CD4-positive, alpha-beta T cell treated with Interleukin-12 subunit alpha and Interleukin-12 subunit beta, for 1 hour (primary cell): Measurements from ENCODE around the gene PPDPF.
A peak's percentile ranks its signal among the peaks of the same experiment; 100 is the strongest.

Experiments
- DNase-seq: peaks from one replicate; pipeline ENCODE4 v3.0.0-alpha.2; 2020

PPDPF gene

DNA sequence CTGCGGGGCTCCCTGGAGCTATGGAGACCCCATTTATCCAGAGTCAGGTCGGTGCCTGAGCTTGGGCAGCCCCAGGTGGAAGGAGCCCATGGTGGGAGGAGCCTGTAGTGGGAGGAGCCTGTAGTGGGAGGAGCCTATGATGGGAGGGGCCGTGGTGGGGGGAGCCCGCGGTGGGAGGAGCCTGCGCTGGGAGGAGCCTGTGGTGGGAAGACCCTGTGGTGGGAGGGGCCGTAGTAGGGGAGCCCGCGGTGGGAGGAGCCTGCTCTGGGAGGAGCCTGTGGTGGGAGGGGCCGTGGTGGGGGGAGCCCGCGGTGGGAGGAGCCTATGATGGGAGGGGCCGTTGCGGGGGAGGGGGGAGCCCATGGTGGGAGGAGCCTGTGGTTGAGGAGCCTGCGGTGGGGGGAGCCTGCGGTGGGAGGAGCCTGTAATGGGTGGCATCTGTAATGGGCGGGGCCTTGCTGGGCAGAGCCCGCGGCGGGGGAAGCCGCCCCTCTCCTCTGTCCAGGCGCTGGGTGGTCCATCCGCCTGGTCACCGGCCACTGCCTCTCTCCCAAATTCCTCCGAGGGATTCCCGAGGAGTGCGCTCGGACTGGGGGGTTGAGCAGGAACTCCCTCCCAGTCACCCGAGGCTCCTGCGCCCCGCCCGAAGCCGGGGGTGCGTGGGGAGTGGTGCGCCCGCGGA is 32.8 kb downstream of the PPDPF start:
- DNase-seq = peak; percentile 92

DNA sequence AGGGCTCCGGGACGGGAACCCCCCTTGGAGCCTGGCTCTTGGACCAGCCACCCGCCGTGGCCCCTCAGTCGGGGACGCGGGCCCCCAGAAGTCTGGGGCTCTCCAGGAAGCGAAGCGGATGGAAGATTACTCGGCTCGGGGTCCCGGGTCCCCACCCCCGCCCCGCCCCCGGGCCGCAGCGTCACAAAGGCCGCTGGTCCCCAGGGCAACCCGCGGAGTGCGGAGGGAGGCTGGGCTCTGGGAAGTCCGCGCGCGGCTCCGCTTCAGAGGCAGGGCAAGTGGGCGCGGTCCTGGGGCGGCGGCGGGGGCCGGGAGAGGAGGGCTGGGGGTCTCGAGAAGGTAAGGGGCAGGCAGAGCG is 33.3 kb downstream of the PPDPF start, which contains the start of gene FNDC11:
TSS of gene FNDC11 (plus strand) at position 227 of the 358 bp plus-strand sequence. CDS start 1,505 bp downstream, outside the sequence.
- DNase-seq = peak; percentile 66

DNA sequence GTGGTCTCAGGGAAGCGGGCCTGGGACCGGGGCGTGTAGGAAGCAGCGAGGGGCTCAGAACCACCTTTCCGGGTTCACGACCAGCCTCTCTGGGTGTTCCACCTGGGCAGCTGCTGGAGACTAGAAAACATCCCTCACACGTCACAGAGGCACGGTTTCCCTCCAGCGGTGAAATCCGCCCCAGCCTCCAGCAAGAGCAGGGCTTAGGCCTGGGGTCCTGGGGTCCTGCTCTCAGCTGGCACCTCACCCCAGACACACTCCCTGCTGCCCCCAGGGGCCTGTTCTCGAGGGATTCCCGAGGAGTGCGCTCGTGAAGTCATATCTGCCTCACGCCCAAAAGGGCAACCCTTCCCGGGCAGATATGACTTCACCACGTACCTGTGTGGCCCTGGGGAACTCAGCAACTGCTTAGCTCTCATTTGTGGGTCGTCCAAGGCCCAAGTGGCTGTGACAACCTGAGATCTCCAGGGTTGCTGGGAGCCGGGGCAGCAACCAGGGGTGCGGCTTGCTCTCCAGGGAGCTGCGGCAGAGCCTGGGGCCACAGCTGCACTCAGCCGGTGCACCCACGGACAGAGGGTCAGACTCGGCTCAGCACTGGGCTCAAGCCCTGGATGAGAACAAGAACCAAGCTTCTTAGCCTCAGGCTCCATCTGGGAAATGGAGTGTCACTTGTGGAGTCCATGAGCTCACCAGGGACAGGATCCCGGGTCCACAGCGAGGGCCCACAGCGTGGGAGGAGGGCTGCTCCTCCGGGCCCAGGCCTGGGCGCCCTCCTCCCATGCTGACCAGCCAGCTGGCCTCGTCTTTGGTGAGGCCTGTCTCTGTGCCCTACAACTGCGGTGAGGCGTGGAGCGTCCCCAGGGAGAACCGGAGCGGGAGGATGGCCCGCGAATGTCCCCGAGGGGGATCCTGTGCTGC is 34.1 kb downstream of the PPDPF start:
- DNase-seq = peak; percentile 19

DNA sequence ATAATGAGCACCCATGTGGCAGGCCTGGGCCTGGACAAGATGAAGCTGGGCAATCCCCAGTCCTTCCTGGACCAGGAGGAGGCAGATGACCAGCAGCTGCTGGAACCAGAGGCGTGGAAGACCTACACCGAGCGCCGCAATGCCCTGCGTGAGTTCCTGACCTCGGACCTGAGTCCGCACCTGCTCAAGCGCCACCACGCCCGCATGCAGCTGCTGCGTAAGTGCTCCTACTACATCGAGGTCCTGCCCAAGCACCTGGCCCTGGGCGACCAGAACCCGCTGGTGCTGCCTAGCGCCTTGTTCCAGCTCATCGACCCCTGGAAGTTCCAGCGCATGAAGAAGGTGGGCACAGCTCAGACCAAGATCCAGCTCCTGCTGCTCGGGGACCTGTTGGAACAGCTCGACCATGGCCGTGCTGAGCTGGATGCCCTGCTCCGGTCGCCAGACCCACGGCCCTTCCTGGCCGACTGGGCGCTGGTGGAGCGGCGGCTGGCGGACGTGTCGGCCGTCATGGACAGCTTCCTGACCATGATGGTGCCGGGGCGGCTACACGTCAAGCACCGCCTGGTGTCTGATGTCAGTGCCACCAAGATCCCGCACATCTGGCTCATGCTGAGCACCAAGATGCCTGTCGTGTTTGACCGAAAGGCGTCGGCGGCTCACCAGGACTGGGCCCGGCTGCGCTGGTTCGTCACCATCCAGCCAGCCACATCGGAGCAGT is 35.3 kb downstream of the PPDPF start:
- no peak for DNase-seq

DNA sequence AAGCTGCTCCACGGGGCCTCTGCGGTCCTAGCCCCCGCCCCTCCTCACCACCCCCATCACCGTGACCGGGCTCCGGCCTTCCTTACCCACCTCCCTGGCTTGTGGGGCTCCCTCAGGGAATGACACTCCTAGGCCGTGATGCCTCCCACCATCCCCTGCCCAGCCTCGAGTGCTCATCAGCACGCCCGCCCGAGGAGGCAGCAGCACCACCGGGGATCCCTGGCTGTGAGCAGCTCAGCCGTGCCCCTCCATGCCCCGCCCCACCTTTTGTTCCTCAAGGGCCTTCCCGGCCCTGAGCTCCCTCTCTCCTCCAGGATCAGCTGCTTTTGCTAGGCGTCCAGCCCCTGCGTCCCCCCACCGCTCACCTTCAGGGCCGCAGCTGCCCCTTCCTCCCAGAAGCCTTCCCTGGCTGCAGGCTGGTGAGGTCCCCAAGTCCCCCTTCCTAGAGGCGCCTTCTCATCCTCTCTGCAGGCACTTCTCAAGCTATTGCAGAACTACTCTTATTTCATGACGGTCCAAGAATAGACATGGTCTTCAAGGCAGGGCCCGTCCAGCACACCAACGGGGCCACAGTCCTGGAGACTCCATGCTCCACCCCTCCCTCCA is 36.4 kb downstream of the PPDPF start:
- no peak for DNase-seq

DNA sequence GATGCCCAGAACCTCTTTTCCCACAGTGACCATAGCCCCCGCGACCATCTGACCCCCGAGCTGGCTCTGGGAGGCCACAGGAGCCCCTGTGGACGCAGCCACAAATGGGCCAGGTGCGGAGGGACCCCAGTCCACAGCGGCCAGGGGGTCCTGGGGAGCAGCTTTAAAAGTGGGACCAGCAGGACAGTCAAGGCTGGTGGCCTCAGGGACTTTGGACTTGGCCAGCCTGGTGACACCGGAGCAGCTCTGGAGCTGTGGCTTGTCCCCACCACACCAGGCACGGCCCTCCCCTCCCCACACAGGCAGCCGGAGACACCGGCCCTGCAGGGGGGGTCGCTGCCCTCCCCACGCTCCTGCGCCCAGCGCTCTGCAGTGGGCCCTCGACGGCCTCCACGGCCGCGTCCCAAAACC is 36.9 kb downstream of the PPDPF start:
- DNase-seq = no peak

DNA sequence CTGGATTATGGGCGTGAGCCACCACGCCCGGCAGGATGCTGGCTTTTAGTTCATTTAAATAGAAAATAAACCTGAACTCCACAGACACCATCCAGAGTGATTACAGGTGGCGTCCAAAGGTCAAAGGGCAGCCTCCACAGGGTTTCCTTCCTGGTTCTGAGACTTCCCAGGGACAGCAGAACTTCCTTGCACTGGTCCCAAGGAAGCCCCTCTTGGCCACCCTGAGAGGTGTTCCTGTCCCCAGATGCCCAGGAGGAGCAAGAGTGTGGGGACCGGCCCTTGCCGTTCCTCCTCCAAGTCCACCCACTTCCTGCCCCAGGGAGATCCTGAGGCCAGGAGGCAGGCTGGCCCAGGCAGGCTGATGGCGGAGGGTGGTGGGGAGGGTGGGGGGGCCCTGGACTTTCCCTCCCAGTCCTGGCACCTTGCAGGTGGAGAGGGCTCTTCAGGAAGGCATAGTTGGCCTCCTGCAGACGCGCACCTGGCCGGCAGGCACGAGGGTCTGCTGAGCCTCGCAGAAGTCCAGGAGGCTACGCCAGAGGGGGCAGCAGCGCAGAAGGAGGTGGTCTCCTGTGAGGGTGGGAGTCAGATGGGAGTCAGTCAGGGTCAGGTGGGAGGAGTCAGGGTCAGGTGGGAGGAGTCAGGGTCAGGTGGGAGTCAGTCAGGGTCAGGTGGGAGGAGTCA is 38.4 kb downstream of the PPDPF start:
- no peak for DNase-seq

DNA sequence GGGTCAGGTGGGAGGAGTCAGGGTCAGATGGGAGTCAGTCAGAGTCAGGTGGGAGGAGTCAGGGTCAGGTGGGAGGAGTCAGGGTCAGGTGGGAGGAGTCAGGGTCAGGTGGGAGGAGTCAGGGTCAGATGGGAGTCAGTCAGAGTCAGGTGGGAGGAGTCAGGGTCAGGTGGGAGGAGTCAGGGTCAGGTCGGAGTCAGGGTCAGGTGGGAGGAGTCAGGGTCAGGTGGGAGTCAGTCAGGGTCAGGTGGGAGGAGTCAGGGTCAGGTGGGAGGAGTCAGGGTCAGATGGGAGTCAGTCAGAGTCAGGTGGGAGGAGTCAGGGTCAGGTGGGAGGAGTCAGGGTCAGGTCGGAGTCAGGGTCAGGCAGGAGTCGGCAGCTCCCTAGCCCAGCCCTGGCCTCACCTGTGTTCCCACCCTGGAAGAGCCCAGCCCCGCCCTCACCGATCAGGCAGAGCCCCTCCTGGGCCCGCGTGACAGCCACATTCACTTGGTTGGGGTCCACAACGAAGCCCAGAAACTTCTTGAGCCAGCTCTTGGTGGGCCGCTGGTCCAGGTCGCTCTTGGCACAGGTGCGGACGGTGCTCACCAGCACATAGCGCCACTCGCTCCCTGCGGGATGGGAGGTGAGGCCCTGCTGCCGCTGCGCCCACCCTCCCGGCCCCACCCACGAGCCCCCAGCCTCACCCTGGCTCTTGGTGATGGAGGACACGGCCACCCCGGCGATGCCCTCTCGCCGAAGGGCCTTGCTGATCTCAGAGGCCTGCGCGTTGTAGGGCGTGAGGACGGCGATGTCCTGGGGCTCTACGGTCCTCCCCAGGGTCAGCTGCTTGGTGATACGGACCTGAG is 39.1 kb downstream of the PPDPF start:
- DNase-seq = peak; percentile 67

DNA sequence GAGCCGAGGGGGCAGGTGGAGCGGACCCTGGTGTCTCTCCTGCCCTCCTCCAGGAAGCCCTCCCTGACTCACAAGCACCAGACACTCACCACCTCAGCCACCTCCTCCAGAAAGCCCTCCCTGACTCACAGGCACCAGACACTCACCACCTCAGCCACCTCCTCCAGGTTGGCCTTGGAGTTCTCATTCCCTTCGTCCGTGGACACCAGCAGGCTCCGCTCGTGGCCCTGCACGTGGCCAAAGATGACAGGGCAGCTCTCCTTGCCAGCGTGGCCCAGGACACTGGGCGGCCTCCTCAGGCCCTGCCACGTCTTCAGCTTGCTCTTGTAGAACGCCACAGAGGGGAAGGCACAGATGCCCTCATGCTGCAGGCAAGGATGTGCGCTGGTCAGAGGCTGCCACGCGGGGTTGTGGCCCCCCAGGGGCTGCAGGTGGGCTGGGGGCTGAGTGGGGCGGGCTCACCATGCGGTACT is 39.8 kb downstream of the PPDPF start:
- DNase-seq = no peak

DNA sequence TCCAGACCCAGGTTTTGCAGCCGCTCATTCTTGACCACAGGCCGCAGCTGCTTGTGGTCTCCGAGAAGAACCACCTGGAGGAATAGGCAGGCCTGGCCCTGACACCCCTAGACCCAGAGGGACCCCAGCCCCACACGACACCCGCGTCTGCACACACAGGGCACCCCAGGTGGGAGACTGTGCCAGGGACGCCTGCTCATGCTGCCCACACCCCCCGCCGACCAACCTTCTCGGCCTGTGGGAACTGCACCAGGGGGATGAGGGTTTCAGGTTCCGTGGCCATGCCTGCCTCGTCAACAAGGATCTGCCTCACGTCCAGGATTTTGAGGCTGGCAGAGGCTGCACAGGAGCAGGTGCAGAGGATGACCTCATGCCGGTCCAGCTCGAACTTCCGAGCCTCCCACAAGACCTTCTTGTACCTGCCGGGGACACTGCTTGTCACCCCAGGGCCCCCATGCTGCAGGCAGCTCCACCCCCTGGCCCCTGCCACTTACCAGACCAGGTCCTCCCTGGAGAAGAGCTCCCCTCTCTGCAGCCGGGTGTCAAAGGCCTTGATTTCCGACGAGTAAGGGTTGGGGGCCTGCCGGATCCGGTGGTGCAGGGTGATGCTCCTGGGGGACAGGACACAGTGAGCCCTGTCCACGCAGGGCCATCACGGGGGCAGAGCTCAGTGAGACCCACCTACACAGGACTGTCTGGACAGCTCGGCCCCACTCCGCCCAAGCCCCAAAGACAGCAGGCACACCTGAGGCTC is 40.5 kb downstream of the PPDPF start:
- DNase-seq = no peak

DNA sequence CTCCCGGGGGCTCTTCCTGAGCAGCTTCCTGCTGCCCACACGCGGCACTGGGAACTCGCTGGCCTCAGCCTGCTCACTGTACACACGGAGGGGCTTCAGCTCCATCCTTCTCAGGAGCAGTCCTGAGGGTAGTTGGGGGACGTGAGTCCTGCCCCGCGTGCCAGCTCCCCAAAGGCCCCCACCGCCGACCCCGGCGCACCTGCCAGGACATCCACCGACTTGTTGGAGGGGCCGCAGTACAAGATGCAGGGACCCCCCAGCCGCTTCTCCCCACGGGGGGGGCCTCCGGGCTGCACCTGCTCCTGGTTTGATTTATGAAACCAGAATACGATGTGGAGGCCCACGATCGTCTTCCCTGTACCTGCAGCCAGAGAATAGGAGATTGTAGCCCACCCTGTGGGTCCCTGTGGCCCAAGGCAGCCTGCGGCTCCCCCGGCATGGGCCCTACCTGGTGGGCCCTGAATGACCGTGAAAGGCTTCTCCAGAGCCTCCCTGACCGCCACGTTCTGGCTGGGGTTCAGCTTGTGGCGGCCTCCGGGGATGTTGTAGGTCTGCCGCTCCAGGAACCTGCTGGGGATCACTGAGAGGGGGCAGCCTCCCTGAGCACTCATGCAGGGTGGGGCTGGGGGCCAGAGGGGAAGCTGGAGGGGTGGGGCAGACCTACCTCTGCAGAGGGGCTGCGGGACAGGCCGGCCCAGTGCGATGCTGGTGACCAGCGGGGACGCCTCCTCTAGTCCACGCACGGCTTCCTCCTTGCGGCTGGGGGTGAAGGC is 41.2 kb downstream of the PPDPF start:
- DNase-seq = no peak

DNA sequence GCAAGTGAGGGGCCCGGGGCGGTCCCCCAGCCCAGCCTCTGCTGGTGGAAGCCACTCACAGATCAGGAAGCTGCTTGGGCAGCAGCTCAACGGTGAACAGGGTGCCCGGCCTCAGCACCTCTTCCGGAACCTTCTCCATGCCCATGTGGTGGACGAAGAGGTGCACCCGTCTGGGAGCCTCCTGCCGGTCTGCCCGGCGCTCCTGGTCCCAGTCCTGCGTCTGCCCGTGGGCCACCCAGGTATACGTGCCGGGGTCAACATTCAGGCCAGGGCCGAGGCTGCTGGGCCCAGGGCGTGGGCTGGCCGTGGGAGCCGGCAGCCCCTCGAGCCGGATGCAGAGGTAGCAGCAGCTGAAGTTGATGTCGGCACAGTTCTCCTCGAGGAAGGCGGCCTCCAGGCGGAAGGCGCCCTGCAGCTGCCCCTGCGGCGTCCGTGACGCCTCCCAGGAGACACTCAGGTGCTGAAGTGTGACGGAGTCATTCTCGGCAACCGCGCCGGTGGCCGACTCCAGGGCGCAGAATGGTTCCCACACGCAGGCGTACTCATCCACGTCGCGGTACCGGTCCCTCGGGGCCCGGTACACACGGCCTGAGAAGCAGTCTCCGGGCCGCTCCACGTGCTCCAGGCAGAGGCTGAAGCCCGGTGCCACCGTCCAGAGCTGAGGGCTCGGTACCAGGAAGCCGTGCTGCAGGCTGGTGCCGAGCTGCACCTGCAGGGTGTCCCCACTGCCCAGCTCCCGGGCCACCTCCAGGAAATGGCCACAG is 42.1 kb downstream of the PPDPF start:
- no peak for DNase-seq

DNA sequence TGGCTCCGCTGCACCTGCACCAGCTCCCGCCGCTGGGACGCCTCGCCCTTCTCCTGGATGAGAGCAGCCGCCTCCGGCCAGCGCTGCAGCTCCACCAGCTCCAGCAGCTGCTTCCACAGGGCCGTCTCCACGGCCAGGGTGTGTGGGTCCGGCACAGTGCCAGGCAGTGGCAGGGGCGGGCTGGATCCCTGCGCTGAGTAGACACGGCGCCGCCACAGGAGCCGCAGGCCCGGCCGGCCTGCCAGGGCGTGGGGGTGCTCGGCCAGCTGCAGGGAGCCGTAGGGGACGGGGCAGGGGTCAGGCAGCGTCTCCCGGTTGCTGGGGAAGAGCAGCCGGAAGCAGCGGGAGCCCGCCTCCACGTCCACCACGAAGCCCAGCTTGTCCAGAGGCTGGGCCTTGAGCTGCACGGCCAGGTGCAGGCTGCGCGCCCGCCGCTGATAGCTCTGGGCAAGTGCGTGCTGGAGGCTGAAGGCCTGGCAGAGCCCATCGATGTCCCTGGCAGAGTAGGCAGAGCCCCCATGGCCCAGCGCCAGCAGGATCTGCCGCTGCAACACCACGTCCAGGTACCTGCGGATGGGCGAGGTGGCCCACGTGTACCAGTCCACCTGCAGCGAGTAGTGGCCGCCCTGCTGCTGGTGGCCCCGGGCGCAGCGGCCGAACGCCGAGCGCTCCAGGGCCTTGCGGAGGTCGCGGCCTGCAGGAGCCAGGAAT is 42.8 kb downstream of the PPDPF start:
- no peak for DNase-seq

DNA sequence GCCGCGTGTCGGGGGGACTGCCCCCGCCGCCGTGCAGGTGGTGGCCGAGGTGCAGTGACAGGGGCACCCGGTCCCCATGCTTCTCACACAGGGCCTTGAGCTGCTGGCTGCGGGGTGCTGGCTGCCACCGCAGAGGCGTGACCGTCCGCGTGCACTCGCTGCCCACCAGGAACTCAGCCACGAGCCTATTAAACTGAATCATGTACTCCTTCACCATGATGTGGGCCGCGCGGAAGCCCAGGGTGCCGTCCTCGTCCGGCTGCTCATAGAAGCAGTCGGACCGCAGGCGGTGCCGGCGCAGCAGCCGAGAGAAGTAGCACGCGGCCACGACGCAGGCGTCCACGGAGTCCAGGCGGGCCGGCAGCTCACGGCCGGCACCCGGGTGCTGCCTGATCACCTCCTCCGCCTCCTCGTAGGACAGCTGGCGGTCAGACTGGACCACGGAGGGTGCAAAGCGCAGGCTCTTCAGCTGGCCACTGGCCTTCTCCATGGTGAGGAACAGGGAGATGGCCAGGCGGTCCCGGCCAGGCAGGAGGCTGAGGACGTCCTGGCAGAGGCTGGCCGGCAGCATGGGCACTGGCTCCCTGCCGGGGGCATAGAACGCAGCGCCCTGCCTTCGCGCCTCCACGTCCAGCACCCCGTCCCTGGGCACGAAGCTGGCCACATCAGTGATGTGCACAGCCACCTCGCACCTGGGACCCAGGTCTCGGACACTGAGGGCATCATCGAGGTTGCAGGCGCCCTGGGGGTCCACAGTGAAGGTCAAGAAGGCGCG is 43.7 kb downstream of the PPDPF start:
- DNase-seq = no peak

DNA sequence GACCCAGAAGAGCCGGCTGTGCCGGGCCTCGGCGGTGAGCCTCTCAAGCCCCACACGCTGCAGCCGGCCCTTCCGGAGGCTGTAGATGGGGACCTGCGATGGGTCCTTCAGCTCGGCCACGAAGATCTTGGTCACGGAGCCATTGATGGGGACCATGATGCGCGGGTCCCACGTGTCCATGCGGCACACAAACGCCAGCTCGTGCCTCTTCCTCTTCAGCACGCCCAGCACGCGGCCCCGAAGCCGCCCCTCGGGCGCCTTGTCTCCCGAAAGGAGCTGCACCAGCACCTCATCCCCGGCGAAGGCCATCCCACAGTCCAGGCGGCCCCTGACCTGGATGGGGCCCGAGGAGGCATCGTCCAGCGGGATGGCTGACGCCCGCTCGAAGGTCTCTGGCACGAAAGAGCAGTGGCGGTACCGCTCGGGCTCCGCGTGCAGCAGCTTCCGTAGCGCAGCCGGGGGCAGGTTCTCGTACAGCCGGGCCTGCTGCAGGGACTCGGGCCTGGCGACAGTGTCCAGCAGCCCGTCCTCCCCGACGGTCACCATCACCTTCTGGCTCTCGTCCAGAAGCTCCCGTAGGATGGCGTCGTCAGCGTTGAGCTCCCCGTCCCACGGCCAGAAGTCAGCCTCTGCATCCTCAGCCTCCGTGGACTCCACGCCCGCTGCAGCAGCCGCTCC is 44.6 kb downstream of the PPDPF start:
- DNase-seq = no peak

DNA sequence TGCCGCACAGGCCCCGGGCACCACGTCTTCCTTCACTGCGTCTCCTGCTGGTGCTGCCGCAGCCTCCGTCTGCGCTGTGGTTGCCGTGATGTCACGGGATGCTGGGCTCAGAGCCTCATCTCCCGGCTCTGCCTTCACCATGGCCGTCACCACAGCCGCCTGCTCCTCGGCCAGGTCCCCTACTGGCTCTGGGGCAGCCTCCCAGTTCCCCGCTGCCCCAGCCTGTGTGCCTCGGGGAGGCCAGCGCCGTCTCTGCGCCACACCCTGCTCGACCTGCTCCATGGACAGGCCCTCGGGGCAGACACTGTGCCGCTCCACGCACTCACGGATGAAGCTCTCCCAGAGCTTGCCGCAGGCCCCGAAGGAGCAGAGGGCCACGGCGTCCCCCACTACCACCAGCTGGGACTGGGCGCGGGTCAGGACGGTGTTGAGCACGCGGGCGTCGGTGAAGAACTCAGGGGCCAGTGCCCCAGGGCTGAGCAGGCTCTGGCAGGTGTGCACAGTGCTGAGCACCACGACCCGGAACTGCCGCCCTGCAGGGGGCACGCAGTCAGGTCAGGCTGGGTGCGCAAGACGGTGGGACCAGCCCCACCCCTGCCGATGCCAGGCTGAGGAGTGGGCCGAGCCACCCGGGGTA is 45.3 kb downstream of the PPDPF start:
- no peak for DNase-seq
